ENCODE measurements around the gene RAB20. TPM values are rescaled to one million over a fixed set of nuclear protein-coding genes. Genes with fewer than 3 reads are reported as not detected.

RAB20 gene
- total RNA-seq, 1 donor from 2014 or later, result 17.0 TPM

GRCh38 chr13:110548891-110549794 lies 12.4 kb downstream of the RAB20 start:
- no peak for DNase-seq (ENCODE audit: low read depth)
- H3K4me3 ChIP-seq (ENCODE audit: low read depth, low read length), result no peak overlapping the region
- TF ChIP-seq CTCF (conservative IDR thresholded peaks at IDR 0.05; ENCODE audit: low read depth, low read length), result peak; percentile 13

GRCh38 chr13:110546926-110547325 lies 14.6 kb downstream of the RAB20 start:
- TF ChIP-seq CTCF (conservative IDR thresholded peaks at IDR 0.05; ENCODE audit: low read depth, low read length), result no peak
- peak; percentile 82 for DNase-seq (ENCODE audit: low read depth)
- no peak overlapping the region for H3K4me3 ChIP-seq (ENCODE audit: low read depth, low read length)

GRCh38 chr13:110546378-110546777 lies 15.1 kb downstream of the RAB20 start:
- no peak for DNase-seq (ENCODE audit: low read depth)
- no peak overlapping the region for H3K4me3 ChIP-seq (ENCODE audit: low read depth, low read length)
- no peak for TF ChIP-seq CTCF (conservative IDR thresholded peaks at IDR 0.05; ENCODE audit: low read depth, low read length)

- H3K4me3 ChIP-seq (ENCODE audit: low read depth, low read length), result no peak overlapping the region
- TF ChIP-seq CTCF (conservative IDR thresholded peaks at IDR 0.05; ENCODE audit: low read depth, low read length), result no peak
- no peak for DNase-seq (ENCODE audit: low read depth)
These were observed 19.2 kb downstream of the RAB20 start for GRCh38 chr13:110542169-110542796.

GRCh38 chr13:110541526-110541920 lies 20.0 kb downstream of the RAB20 start:
- no peak for TF ChIP-seq CTCF (conservative IDR thresholded peaks at IDR 0.05; ENCODE audit: low read depth, low read length)
- H3K4me3 ChIP-seq (ENCODE audit: low read depth, low read length), result no peak overlapping the region
- DNase-seq (ENCODE audit: low read depth), result no peak

- TF ChIP-seq CTCF (conservative IDR thresholded peaks at IDR 0.05; ENCODE audit: low read depth, low read length), result no peak
- no peak overlapping the region for H3K4me3 ChIP-seq (ENCODE audit: low read depth, low read length)
- no peak for DNase-seq (ENCODE audit: low read depth)
These were observed 20.5 kb downstream of the RAB20 start for GRCh38 chr13:110540871-110541525.

Data from epithelial cell of proximal tubule (primary cell).